K562 (cell line): ENCODE results near the gene PTPRF. TPM values are rescaled to one million over a fixed set of nuclear protein-coding genes. Genes with fewer than 3 reads are reported as not detected.
A peak's percentile ranks its signal among the peaks of the same experiment; 100 is the strongest.

Experiments used
- ATAC-seq: fragments of 200-7000 bp; cut with Tn5 transposase; 3 replicates; pipeline ENCODE4 v1.9.1; 2020; ENCODE audit warnings: moderate library complexity
- BruUV-seq: library from RNA; stranded (reverse); fragments of 400-500 nt; replicated peaks from 2 replicates; lab custom pipeline; 2021; lab: Mats Ljungman, UMichigan
- CTCF ChIA-PET: fragments of 300-600 bp; formaldehyde crosslinking; extraction: SDS; loops from one replicate; lab custom pipeline; 2021; ENCODE audit warnings: low intra/inter-chr PET ratio; lab: Yijun Ruan, JAX
- POLR2A ChIA-PET: fragments of 300-600, 350-650 bp; sonication (Branson Sonifier 250); formaldehyde crosslinking; extraction: SDS; loops from one replicate; lab custom pipeline; 2021; ENCODE audit warnings: antibody characterized with exemption, inconsistent platforms; lab: Yijun Ruan, JAX
- DNase-seq, 4 experiments: peaks; one replicate each; pipeline versions ENCODE4 v3.0.0 to v3.0.0-alpha.2; 2011 to 2018; ENCODE audit warnings: low spot score in 3 of 4, mixed read lengths in 3 of 4; ENCODE audit errors: extremely low read depth in 1 of 4
- FAIRE-seq: peaks from 2 replicates; lab custom pipeline; 2011; peaks lifted over from hg19 to GRCh38; lab: Jason Lieb, UNC
- H2AFZ ChIP-seq: 2 replicates; pipeline ENCODE4 v1.6.0; 2011; ENCODE audit warnings: low read depth, low read length, control low read depth, inconsistent platforms
- H3K27ac ChIP-seq: fragments of 200-600 bp; 3 replicates; pipeline ENCODE4 v1.8.0; 2011; ENCODE audit warnings: low read depth, mild to moderate bottlenecking, control low read depth, inconsistent platforms, low read length, moderate library complexity, mixed read lengths; ENCODE audit errors: extremely low read depth
- H3K27me3 ChIP-seq, 2 experiments: fragments of 300-600 bp in 1 of 2; 2 replicates in 1 of 2; 3 replicates in 1 of 2; pipeline versions ENCODE4 v1.6.0 to v1.8.0; 2011; ENCODE audit warnings: inconsistent platforms in 2 of 2, low read length in 2 of 2, mild to moderate bottlenecking in 1 of 2, mixed read lengths in 1 of 2, moderate library complexity in 1 of 2; ENCODE audit not compliant: control insufficient read depth in 2 of 2, insufficient read depth in 2 of 2
- H3K36me3 ChIP-seq: fragments of 300-600 bp; 3 replicates; pipeline ENCODE4 v1.8.0; 2011; ENCODE audit warnings: mild to moderate bottlenecking, low read length, inconsistent platforms; ENCODE audit not compliant: control insufficient read depth, insufficient read depth
- H3K4me1 ChIP-seq, 2 experiments: fragments of 200-600 bp in 1 of 2; replicated peaks in 1 of 2; 2 replicates in 1 of 2; 3 replicates in 1 of 2; pipeline versions ENCODE4 v1.5.1 to v1.8.0; 2011; ENCODE audit warnings: inconsistent platforms in 2 of 2, low read length in 2 of 2, mild to moderate bottlenecking in 1 of 2, mixed read lengths in 1 of 2, moderate library complexity in 1 of 2; ENCODE audit not compliant: control insufficient read depth in 2 of 2, insufficient read depth in 2 of 2
- H3K4me2 ChIP-seq: 2 replicates; pipeline ENCODE4 v1.6.1; 2011; ENCODE audit warnings: low read length, control low read depth, inconsistent platforms, mixed read lengths; ENCODE audit not compliant: insufficient read depth
- H3K4me3 ChIP-seq: fragments of 200-600 bp; sonication (generic), shearing (Covaris generic); 2 replicates; pipeline ENCODE4 v1.5.1; 2016; ENCODE audit warnings: control low read depth, inconsistent platforms
- H3K79me2 ChIP-seq: fragments of 200-600 bp; 3 replicates; pipeline ENCODE4 v1.8.0; 2011; ENCODE audit warnings: low read length, inconsistent platforms; ENCODE audit not compliant: control insufficient read depth, insufficient read depth
- H3K9ac ChIP-seq, 2 experiments: 2 replicates each; pipeline versions ENCODE4 v1.6.0 to v1.6.1; 2011; ENCODE audit warnings: low read depth in 2 of 2, low read length in 2 of 2, control low read depth in 1 of 2, inconsistent platforms in 1 of 2, mild to moderate bottlenecking in 1 of 2, mixed read lengths in 1 of 2; ENCODE audit not compliant: insufficient read depth in 1 of 2
- H3K9me1 ChIP-seq: one replicate; pipeline ENCODE4 v1.6.0; 2011; ENCODE audit warnings: inconsistent platforms, mild to moderate bottlenecking, low read length, moderate library complexity; ENCODE audit not compliant: control insufficient read depth, insufficient read depth
- H3K9me3 ChIP-seq: replicated peaks from 2 replicates; pipeline ENCODE4 v1.5.1; 2011; ENCODE audit warnings: low read depth, low read length, inconsistent platforms; ENCODE audit not compliant: control insufficient read depth, insufficient read depth
- H4K20me1 ChIP-seq: replicated peaks from 2 replicates; pipeline ENCODE4 v1.6.1; 2011; ENCODE audit warnings: low read length, inconsistent platforms, mixed read lengths; ENCODE audit not compliant: control insufficient read depth, insufficient read depth
- ZFP36 ChIP-seq: fragments of 150-350 bp; IDR thresholded peaks from 2 replicates; pipeline ENCODE4 v1.6.1; 2018; ENCODE audit warnings: low read length, low read depth; ENCODE audit not compliant: partially characterized antibody
- ZNF263 ChIP-seq: sonication (generic); formaldehyde crosslinking; IDR thresholded peaks from 2 replicates; pipeline ENCODE4 v1.8.0; 2022; ENCODE audit warnings: mild to moderate bottlenecking, missing genetic modification reagents, borderline replicate concordance
- WGBS: fragments of 100-300 bp; shearing (Covaris generic); methylation state at CpG from one replicate; pipeline ENCODE4 v1.1.6; 2016; ENCODE audit warnings: low coverage, mixed read lengths; ENCODE audit not compliant: insufficient coverage; ENCODE audit errors: missing lambda C conversion rate; 5-methylcytosine and 5-hydroxymethylcytosine counted together
- in situ Hi-C: fragments of 300-500 bp; cut with MboI; formaldehyde crosslinking; loops from 4 replicates; pipeline ENCODE4 v1.15.0; 2018; ENCODE audit warnings: inconsistent platforms, mixed read lengths
- intact Hi-C: fragments of 100-400 bp; cut with micrococcal nuclease; formaldehyde crosslinking; loops from 2 replicates; pipeline ENCODE4 v1.14.2; 2022
- polyA plus RNA-seq, 8 experiments: library from polyadenylated mRNA; depleted of rRNA in 4 of 8; stranded (reverse) in 5 of 8; unstranded in 3 of 8; fragments of >200 nt; fragmentation: Nextera tagmentation in 2 of 8; fragmentation: Illumina TruSeq in 1 of 8; extraction: Ambion mirVana in 2 of 8; extraction: Trizol in 1 of 8; gene quantifications; 2 replicates each; pipeline versions ENCODE4 v1.2.1 to v1.2.3, GENCODE V29; 2011 to 2014; ENCODE audit warnings: inconsistent platforms in 1 of 8, missing spikeins in 1 of 8
- total RNA-seq, 7 experiments: library from RNA; depleted of rRNA in 6 of 7; stranded (reverse); fragments of >200 nt in 6 of 7; fragmentation: Illumina TruSeq in 2 of 7; extraction: Trizol in 2 of 7; gene quantifications; 2 replicates each; pipeline versions ENCODE4 v1.2.1 to v1.2.3, GENCODE V29; 2011 to 2021; ENCODE audit warnings: low replicate concordance in 1 of 7

PTPRF gene
- total and polyA plus RNA-seq, 9 of the 15 experiments (the other 6 are each of a cell fraction or from before 2014, with no cell fraction given): 0.13 to 4.3 (median 1.1) TPM

DNA sequence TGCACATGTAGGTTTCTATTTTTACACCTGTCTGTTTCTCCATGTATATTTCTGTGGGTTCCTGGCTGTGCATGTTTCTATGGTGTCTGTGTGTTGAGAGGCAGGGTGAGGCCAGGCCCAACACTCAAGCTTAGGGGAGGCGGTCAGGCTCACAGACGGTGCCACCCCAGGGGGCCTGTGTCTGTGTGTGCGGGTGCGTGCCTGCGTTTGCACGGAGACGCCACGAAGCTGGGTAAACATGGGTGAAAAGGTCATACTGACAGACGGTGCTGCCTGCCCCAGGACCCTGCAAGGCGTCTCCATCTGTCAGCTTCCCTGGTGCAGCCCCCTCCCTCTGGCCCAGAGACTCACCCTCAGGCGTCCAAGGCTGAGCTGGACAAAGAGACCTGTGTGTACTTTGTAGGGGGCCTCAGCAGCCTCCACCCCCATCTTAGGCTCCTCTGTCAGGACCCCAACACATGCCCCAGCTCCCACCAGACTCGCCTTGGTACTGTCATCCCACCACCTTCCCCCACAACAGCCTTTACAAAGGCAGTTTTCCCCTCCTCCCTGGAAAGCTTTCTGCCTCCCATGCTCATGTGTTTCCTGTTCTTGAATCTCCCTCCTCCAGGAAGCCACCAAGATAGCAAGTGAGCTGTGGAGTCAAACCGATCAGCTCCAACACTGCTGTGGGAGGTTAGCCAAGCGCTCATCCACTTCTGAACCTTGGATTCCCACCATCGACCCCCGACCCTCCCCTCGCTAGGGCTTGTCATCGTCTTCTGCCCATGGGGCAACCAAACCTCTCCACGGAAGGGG is 34.1 kb downstream of the PTPRF start:
- in situ Hi-C loops: no loop called here
- no peaks in the 10 kb centered on the region for H3K36me3 ChIP-seq
- H3K9me3 ChIP-seq: no peaks in the 10 kb centered on the region
- intact Hi-C loops: no loop called here
- ChIA-PET POLR2A (interaction anchor here (0.6 to 1.9 kb wide), 5 partner anchors 8 to 153 kb away, joined by 3 to 8 read pairs (median 4); no protein-coding TSS in a partner anchor), CTCF (no interaction called here)
- H3K9ac ChIP-seq: no peak overlapping the region
- H2AFZ ChIP-seq: no peak overlapping the region
- WGBS: 11% methylated on average over 19 of the region's 19 CpGs
- peaks cover 57% of the 10 kb centered on the region for H4K20me1 ChIP-seq
- peaks cover 4 to 18% of the 10 kb centered on the region in 2 experiments; a peak in 4 of 5 replicates for H3K4me1 ChIP-seq
- FAIRE-seq (peak; percentile 19), ATAC-seq (no peak), DNase-seq (no peak)
- BruUV-seq: no TSS peak
- no peaks in the 10 kb centered on the region for H3K79me2 ChIP-seq
- TF ChIP-seq ZNF263 (CRISPR knock-in tag) (no peak), ZFP36 (peak; percentile 86)
- H3K4me3 ChIP-seq: no peak overlapping the region
- H3K27me3 ChIP-seq: peaks cover 33 to 93% of the 10 kb centered on the region in 2 experiments; a peak in 4 of 5 replicates
- 0 out of 2 replicates have a peak overlapping the region, but pooled peaks have one; percentile 56 for H3K4me2 ChIP-seq
- H3K9me1 ChIP-seq: peaks cover 10% of the 10 kb centered on the region
- H3K27ac ChIP-seq: no peak overlapping the region
